NCI-H128 (cell line): ENCODE measurements around the gene TREM2.

Source experiments
- DNase-seq: peaks from one replicate; lab custom pipeline; 2025; ENCODE audit not compliant: unreplicated experiment; lab: John Stamatoyannopoulos, UW

TREM2 gene

GRCh38 chr6:41184761-41185160 is 21.8 kb upstream of the TREM2 start:
- no peak for DNase-seq

- DNase-seq, result no peak
Observed at GRCh38 chr6:41182069-41183034, 19.4 kb upstream of the TREM2 start.

GRCh38 chr6:41181566-41181965 is 18.6 kb upstream of the TREM2 start:
- DNase-seq, result no peak

- no peak for DNase-seq
Observed at GRCh38 chr6:41179163-41179562, 16.2 kb upstream of the TREM2 start.

- DNase-seq, result no peak
Observed at GRCh38 chr6:41177695-41178094, 14.8 kb upstream of the TREM2 start.

- DNase-seq, result no peak
Observed at GRCh38 chr6:41177287-41177686, 14.4 kb upstream of the TREM2 start.

- DNase-seq, result no peak
Observed at GRCh38 chr6:41176189-41176588, 13.3 kb upstream of the TREM2 start.

- no peak for DNase-seq
Observed at GRCh38 chr6:41175084-41175483, 12.2 kb upstream of the TREM2 start.

GRCh38 chr6:41174610-41175009 is 11.7 kb upstream of the TREM2 start:
- no peak for DNase-seq

- DNase-seq, result no peak
Observed at GRCh38 chr6:41171908-41172307, 9.0 kb upstream of the TREM2 start.

- DNase-seq, result no peak
Observed at GRCh38 chr6:41170547-41171160, 7.7 kb upstream of the TREM2 start.

GRCh38 chr6:41167173-41167963 is 4.5 kb upstream of the TREM2 start:
- DNase-seq, result no peak

GRCh38 chr6:41164551-41165120 is 1.7 kb upstream of the TREM2 start:
- no peak for DNase-seq

- DNase-seq, result no peak
Observed at GRCh38 chr6:41163419-41163717, 452 bp upstream of the TREM2 start.

GRCh38 chr6:41161851-41162552 is 914 bp downstream of the TREM2 start:
- DNase-seq, result no peak

- no peak for DNase-seq
Observed at GRCh38 chr6:41161380-41161779, 1.5 kb downstream of the TREM2 start.

GRCh38 chr6:41160933-41161332 is 2.0 kb downstream of the TREM2 start:
- no peak for DNase-seq

- no peak for DNase-seq
Observed at GRCh38 chr6:41159415-41160082, 3.4 kb downstream of the TREM2 start.

GRCh38 chr6:41157323-41157722 is 5.6 kb downstream of the TREM2 start:
- no peak for DNase-seq

GRCh38 chr6:41156771-41157170 is 6.1 kb downstream of the TREM2 start:
- DNase-seq, result no peak
